Measurements from ENCODE around the gene TMEM170A.
A peak's percentile ranks its signal among the peaks of the same experiment; 100 is the strongest.
"Not testable (repeated sequence)": the region's sequence is repeated elsewhere in the genome, so short reads cannot be mapped to it uniquely, and the experiment has no call there.

The TMEM170A gene

DNA sequence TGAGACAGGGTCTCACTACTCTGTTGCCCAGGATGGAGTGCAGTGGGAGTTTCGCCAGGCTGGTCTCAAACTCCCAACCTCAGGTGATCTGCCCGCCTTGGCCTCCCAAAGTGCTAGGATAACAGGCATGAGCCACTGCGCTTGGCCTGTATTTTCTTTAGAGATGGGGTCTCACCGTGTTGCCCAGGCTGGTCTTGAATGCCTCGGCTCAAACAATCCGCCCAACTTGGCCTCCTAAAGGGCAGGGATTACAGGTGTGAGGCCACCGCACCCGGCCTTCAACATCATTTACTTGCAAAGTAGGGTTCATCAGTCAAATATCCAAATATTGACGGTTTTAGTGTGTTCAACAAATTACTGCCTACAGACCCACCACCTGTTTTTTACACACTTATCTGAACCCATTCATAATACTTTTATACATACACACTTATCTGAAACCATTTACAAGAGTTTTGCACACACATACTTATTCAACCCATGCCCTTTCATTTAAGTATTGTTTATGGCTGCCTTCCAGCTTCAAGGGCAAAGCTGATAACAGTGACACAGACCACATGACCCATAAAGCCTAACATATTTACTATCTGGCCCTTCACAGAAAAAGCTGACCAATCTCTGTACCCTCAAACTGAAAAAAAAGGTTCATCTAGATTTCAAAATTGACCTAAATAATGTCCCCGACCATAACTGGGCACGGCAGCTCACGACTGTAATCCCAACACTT is 11.9 kb downstream of the TMEM170A start:
- no peak for DNase-seq

DNA sequence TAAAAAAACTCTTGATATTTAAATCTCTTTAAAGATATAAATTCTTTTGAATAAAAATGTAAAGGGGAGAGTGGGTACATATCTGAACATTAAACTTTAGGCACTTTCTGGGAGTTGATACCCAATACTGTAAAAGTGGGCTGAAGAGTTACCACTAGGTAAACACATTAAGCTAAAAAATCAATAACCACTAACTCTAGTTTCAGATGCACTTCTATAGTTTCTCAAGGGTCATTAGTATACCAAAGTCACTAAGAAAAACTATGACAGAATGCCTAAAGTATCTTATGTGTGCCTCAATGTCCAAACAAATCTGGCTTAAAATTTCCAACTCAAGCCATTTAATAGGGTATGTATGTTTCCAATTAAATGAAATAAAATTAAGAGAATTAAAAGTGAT is 18.1 kb downstream of the TMEM170A start:
- no peak for DNase-seq

DNA sequence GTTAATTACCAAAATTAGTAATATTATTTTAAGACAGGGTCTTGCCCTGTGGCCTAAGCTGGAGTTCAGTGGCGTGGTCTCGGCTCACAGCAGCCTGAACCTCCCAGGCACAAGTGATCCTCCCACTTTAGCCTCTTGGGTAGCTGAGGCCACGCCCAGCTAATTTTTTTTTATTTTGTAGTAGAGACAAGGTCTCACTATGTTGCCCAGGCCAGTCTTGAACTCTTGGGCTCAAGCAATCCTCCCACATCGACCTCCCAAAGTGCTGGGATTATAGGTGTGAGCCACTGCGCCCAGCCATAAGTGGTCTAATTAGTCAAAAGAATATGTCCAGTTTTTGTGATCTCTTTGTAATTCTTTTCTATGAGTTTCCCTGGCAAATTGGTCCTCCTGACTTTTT is 19.2 kb downstream of the TMEM170A start:
- DNase-seq = no peak

DNA sequence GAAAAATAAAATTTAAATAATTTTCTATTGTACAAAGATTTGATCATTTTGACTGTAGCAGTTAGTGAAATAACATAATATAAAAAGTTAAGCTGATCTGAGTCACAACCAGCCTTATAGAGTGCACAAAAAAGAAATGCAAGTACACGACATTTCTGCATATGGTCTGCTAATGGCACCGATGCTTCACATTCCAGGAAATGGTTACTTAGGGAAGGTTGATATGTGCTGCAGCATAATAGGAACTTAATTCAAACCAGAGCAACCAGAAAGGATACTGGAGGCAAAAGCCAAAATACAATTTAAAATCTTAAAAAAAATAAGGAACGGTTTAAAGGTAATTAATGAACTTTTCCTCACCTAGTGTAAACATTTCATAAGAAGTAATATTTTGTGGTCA is 21.2 kb downstream of the TMEM170A start:
- no peak for DNase-seq

DNA sequence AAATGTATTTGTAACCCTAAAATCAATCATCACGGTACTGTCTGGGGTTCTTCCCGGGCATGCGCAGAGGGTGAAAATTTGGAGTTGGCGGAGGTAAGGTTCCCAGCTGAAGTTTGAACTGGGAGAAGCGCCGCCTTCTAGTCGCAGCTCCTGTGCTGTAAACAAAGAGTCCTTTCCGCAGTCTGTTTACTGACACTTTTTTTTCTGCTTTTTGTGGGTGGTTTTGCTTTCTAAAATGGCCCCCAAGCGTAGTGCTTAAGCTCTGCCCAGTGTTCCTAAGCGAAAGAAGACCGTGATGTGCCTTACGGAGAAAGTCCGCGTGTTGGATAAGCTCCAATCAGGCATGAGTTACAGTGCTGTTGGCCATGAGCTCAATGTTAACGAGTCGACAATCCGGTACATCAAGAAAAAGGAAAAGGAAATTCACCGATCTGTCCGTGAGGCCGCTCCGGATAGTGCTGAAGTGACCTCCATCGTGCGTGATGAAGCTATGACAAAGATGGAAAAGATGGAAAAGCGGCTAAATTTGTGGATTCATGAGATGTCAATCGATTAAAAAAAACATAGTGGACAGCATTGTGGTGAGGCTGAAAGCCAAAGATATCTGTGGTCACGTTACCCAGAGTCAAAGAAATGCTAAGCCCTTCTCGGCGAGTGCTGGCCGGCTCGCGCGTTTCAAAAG is 30.6 kb downstream of the TMEM170A start:
- peak; percentile 69 to 86 for DNase-seq

DNA sequence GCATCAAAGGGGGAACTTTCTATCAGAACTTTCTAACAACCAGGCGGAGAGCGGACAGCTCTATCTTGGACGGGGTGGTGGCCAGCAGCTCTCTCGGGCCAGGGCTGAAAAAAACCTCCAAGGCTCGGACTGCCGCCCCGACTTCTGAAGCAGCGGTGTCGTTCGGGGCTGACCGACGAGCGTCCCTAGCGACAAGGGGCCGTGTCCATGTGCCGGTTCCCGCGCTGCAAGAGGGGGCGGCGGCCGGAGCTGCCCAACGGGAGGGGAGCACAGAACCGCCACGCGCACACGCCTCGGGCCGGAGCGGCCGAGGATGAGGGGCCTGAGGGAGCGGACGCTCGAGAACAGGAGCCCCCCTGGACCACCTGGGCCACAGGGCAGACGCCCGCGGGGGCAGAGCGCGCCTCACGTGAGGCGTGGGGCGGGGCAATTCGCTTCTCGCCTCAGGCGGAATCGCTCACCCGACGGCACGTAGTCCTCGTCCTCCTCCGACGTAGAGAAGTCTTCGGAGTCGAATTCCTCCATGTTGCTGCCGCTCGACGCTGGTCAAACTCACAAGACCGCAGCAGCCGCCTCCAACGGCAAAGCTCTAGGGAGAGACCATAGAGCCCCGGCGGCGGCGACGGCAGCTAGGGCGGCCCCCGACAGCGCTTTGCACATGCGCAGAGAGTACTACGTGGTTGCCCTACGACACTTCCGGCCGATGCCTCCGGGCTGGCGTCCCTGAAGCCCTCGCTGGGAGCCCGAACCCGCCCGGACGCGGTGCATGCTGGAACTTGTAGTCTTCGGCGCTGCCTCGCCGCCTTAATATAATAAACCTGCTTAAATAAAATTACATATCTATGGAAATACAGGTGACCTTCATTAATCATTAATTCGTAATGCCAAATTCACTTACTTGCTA is 31.4 kb downstream of the TMEM170A start, which contains the start of gene CFDP1:
Gene CFDP1, minus strand, starts transcription at position 676 of the 904 bp plus-strand sequence. Its CDS starts 151 bp downstream, at position 525.
- peak; percentile 91 to 95 for DNase-seq

DNA sequence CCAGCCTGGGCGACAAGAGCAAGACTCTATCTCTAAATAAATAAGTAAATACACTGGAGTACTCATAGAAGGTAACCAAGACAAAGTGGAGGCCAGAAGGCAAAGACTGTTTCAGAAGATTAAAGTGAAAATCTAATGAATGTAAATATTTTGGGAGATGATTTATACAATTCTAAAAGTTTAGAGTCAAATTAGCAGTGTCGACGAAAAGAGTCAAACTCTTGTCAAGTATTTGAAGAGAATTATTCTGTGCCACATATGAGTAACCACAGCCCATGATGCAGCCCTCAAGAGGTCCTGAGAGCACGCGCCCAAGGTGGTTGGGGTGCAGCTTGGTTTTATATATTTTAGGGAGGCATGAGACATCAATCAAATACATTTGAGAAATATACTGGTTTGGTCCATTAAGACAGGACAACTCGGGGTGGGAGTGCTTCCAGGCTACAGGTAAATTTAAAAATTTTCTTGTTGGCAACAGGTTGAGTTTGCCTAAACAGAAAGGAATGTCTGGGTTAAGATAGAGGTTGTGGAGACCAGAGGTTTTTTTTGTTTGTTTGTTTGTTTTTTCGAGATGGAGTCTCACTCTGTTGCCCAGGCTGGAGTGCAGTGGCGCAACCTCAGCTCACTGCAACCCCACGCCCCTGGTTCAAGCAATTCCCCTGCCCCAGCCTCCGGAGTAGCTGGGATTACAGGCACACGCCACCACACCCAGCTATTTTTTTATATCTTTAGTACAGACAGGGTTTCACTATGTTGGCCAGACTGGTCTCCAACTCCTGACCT is 34.7 kb downstream of the TMEM170A start:
- DNase-seq = no peak

DNA sequence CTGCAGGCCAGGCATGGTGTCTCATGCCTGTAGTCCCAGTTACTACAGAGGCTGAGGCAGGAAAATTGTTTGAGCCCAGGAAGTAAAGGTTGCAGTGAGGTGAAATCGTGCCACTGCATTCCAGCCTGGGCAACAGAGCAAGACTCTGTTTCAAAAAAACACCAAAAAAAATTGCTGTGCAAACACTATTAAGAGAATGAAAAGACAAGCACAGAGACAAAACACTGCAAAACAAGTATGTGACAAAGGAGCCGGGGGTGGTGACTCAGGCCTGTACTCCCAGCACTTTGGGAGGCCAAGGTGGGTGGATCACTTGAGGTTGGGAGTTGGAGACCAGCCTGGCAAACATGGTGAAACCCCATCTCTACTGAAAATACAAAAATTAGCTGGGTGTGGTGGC is 38.0 kb downstream of the TMEM170A start:
- not testable (repeated sequence) for DNase-seq

DNA sequence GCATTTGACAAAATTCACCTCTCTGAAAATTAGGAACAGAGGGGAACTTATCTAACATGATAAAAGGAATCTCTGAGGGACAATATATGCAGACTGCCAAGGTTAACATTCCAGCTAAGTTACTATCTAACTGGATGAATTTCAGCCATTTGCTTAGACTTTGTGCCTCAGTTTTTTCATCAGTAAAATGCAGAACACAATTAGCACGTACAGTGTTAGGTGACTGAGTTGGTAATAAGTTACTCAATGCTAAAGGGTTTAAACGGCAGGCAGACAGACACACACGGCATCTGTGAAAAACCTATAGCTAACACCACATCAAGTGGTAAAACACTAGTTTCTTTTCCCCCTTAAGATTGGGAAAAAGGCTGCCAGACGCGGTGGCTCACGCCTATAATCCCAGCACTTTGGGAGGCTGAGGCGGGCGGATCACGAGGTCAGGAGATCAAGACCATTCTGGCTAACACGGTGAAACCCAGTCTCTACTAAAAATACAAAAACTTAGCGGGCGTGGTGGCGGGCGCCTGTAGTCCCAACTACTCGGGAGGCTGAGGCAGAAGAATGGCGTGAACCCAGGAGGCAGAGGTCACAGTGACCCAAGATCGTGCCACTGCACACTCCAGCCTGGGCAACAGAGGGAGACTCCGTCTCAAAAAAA is 40.3 kb downstream of the TMEM170A start:
- DNase-seq = not testable (repeated sequence)

DNA sequence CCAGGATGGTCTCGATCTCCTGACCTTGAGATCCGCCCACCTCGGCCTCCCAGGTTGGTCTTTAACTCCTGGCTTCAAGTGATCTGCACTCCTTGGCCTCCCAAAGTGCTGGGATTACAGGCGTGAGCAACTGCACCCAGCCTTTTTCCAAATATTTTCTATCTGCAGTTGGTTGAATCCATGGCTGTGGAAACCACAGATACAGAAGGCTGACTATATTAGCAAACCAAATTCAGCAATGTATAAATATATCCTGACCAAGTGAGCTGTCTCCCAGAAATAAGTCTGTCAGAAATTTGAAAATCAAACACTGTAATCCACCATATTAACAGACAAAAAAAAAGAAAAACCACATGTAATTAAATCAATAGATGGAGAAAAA is 40.8 kb downstream of the TMEM170A start:
- DNase-seq = no peak

DNA sequence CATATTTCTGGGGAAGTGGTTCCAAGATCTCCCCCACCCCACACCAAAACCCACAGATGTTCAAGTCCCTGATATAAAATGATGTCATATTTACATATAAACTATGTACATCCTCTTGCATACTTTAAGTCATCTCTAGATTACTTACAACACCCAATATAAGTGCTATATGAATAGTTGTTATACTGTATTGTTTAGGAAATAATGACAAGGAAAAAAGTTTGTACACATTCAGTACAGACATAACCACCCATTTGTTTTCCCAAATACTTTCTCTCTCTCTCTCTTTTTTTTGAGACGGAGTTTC is 42.7 kb downstream of the TMEM170A start:
- DNase-seq = no peak

DNA sequence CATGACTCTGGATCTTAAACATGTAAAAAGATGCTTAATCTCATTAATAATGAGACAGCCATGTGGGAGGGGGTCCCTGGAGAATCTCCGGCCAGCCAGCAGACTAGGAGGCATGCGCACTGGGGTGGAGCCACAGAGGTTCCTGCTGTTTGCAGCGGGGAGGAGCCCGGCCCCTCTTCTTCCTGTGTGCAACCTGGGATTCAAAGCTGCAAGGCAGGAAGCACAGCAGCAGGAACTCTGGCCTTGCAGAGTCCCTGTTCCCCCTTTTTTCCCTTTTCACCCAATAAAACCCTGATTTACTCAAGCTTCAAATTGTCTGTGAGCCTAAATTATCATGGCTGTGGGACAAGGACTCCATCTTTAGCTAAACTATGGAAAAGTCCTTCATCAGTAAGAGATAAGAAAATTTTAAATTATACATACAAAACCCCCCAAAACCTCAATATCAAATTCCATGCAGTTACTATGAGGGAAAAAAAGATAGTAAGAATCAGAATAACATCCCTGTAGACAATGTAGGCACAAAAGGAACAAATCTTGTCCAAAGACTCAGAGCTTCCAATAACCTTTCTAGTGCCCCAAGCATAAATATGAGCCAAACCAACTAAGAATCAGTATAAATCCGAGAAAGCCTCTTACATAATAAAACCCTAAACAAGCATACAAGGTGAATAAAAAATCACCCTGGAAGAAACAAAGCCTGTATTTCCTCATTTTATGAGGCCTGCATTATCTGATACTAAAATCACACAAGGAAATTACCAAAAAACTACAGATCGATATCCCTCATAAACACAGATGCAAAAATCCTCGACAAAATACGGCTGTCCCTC is 43.3 kb downstream of the TMEM170A start:
- DNase-seq = peak; percentile 92 to 94

DNA sequence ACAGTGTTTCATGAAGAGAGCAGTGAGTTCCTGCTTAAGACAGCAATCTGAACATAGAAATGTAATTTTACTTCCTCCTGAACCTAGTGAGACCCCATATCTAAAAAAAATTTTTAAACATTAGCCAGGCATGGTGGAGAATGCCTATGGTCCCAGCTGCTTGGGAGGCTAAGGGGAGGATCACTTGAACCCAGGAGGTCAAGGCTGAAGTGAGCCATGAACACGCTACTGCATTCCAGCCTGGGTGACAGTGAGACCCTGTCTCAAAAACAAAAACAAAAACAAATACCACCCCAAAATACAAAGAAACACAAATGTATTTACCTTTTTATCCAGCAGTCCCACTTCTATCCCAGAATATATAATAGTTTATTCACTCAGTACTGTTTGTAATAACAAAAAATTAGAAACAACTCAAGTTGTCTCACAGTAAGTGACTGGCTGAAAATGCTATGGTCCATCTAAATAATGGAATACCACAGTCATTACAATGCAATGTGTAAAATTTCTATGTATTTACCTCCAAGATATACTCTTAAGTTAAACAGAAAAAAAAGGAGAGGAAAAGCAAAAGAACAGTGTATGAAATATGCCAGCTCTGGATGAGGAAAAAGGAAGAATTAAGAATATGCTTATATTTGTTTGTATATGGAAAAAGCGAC is 47.5 kb downstream of the TMEM170A start:
- no peak for DNase-seq

DNA sequence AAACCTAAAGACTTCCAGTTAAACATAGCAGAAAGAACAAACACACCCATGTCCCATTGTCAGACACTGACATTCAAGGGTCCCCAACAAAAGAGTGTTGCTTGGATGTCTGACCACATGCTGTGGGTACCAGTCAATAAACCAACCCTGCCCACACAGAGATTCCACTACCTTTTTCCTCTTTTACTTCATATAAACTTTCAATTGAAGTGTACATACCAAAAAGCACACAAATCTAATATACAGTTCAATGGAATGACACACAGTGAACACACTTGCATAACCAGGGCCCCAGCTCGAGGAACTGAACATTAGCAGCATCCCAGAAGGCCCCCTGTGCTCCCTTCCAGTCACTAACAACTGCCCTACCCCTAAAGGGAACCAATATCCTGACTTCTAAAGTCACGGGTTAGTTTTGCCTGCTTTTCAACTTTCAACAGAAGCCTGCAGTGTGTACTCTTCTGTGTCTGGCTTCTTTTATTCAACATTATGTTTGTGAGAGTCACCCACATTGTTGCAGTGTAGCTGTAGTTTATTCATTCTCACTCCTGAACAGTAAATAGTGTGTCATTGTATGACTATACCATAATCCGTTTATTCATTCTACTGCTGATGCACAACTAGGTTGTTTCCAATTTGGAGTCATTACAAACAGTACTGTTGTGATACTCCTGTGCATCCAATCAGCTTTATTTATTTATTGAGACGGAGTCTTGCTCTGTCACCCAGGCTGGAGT is 49.2 kb downstream of the TMEM170A start:
- DNase-seq = no peak

DNA sequence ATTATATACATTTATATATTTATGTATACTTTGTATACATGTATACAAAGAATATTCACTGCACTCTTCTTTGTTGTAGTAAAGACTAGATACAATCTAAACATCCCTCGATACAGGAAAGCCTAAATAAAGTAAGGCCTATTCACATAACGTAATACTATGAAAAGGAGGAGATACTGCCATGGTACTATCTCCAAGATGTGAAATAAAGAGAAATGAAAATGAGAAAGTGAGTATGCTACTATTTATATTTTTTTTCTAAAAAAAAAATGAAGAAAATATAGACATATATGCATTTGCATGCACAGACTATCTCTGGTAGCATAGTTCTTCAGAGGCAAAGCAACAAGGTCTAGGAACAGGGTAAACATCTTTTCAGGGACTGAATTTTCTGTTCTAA is 50.5 kb downstream of the TMEM170A start:
- DNase-seq = no peak

DNA sequence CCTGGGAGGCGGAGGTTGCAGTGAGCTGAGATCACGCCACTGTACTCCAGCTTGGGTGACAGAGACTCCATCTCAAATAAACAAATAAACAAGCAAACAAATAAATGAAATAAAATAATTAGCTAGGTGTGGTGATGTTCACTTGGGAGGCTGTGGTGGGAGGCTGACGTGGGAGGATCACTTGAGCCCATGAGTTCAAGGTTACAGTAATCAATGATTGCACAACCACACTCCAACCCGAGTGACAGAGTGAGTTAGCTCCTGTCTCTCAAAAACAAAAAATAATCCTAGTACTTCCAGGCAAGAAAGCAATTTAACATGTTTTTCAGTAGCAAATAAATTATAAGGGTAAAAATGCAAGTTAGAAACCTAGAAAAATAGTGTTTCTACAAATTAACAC is 57.5 kb downstream of the TMEM170A start:
- no peak for DNase-seq

DNA sequence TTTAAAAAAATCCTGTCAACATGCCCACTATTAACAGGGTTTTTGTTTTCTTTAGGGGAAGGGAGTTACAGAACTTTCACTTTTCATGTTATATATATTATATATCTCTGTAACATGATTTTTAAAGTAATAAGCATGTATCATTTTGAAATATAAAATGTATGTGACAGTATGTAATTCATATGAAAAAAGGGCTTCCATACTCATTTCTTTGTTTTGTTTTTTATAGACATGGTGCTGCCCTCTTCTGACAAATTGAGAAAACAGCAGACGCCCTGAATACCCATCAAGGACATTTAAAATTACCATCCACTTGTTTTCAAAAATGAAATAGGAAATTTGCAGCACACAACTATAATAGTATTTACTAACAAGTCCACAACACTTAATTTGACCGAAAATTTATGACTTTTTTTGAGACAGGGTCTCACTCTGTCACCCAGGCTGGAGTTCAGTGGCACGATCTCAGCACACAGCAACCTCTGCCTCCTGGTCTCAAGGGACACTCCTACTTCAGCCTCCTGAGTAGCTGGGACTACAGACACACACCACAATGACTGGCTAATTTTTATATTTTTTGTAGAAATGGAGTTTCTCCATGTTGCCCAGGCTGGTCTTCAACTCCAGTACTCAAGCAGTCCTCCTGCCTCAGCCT is 61.5 kb downstream of the TMEM170A start:
- peak in 1 of 2 experiments; percentile 36 for DNase-seq

DNA sequence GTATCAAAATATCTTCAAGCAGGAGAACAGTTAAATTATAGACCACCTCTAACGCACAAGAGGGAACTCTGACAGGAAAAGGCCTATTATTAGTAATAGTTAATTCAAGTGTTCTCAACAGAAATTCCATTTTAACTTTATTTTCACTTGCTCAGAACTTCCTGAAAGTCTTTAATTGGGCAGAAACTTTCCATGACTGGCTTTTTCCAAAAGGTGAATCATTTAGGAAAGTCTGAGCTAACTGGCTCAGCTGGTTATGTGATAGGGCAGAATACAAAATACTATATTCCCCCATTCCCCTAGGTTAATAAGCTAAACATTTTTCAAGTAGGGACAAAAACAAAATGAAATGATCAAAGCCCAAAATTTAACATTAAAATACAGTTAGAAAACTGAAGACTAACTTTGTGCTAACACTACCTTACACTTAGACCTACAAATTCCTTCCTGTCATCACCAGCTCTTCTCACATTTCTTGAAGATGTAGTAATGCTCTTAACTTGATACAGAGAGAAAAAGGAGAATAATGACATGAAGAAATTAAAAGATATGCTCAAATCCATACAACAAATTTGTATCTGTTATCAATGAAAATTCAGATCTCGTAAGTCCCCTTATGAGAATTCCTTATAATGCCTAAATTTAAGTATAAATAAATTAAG is 62.2 kb downstream of the TMEM170A start:
- no peak for DNase-seq

DNA sequence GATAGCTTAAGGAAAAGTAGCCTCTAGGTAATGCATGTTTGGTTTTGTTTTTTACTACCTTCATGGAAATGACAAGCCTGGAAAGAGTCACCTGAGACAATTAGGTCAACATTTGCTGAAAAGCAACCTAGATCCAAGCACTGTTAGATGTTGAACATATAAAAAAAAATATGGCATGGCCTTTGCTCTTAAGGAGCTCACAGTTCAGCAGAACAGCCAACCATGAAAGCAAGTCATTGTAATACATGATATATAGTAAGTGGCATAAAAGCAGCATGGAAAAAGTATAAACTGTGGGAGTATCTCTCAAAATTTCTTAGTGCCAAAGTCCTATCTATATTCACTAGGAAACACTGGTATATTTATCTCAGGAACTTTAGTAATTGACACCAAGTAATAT is 62.8 kb downstream of the TMEM170A start:
- no peak for DNase-seq

All from NCI-H524 (cell line).